ENCODE results near the gene SLK. TPM values are rescaled to one million over a fixed set of nuclear protein-coding genes. Genes with fewer than 3 reads are reported as not detected.

Gene SLK
- total and polyA plus RNA-seq, 4 donors = 16.0 to 50.2 (median 33.3) TPM

- Histone ChIP-seq H3K4me3 (ENCODE audit: low read length in 2 of 2) (no peak overlapping the region), H3K27ac (ENCODE audit: low read depth in 1 of 2, low read length in 2 of 2) (no peak overlapping the region), H3K36me3 (ENCODE audit: control insufficient read depth in 1 of 2, insufficient read depth in 2 of 2, low read length in 1 of 2) (no peaks in the 10 kb centered on the region), H3K27me3 (ENCODE audit: control insufficient read depth in 1 of 2, insufficient read depth in 2 of 2, low read length in 1 of 2) (no peaks in the 10 kb centered on the region), H3K9me3 (ENCODE audit: control insufficient read depth, low read length) (no peaks in the 10 kb centered on the region), H3K4me1 (ENCODE audit: control insufficient read depth in 1 of 2, insufficient read depth in 2 of 2, low read length in 2 of 2) (no peaks in the 10 kb centered on the region)
- ATAC-seq (ENCODE audit: low FRiP score) (no peak), DNase-seq (no peak)
- intact Hi-C loops (cut with DNase I) = no loop called here
- 79 to 84% methylated on average over 3 of the region's 3 CpGs for WGBS, 2 donors
Observed at GRCh38 chr10:103932971-103933370, 34.0 kb upstream of the SLK start.

DNA sequence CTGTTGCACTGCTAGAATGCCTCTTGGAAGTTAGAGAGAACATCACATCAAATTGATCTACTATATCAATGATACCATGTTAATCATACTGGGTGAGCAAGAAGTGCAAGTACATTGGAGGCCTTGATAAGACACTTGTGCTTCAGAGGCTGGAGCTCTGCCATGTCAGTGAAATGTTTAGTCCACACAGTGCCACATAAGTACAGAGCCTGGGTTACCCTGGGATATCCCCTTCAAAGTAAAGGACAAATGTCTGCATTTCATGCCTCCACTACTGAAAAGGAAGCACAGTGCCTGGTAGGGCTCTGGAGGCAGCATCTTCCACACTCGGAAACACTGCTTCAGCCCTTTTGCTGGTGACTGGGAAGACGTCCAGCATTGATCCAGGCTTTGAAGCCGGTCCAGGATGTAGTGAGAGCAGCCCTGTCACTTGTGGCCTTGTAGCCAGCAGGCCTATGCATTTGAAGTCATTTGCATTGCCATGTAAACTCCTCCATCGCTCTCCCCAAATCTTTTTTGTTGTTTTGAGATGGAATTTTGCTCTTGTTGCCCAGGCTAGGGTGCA is 33.3 kb upstream of the SLK start:
- no peaks in the 10 kb centered on the region for H3K36me3 ChIP-seq (ENCODE audit: control insufficient read depth in 1 of 2, insufficient read depth in 2 of 2, low read length in 1 of 2)
- H3K4me3 ChIP-seq (ENCODE audit: low read length in 2 of 2) = no peak overlapping the region
- ATAC-seq (ENCODE audit: low FRiP score) (no peak), DNase-seq (no peak)
- intact Hi-C loops (cut with DNase I) = no loop called here
- H3K27ac ChIP-seq (ENCODE audit: low read depth in 1 of 2, low read length in 2 of 2) = no peak overlapping the region
- H3K27me3 ChIP-seq (ENCODE audit: control insufficient read depth in 1 of 2, insufficient read depth in 2 of 2, low read length in 1 of 2) = no peaks in the 10 kb centered on the region
- no peaks in the 10 kb centered on the region for H3K4me1 ChIP-seq (ENCODE audit: control insufficient read depth in 1 of 2, insufficient read depth in 2 of 2, low read length in 2 of 2)
- H3K9me3 ChIP-seq (ENCODE audit: control insufficient read depth, low read length) = no peaks in the 10 kb centered on the region
- 65 to 66% methylated on average over 4 of the region's 4 CpGs for WGBS, 2 donors

GRCh38 chr10:103934308-103934707 is 32.6 kb upstream of the SLK start:
- H3K27ac ChIP-seq (ENCODE audit: low read depth in 1 of 2, low read length in 2 of 2) = no peak overlapping the region
- no peak overlapping the region for H3K4me3 ChIP-seq (ENCODE audit: low read length in 2 of 2)
- DNase-seq (no peak), ATAC-seq (ENCODE audit: low FRiP score) (no peak)
- whole genome bisulfite sequencing, 2 donors = 93 to 94% methylated on average over 6 of the region's 6 CpGs
- intact Hi-C loops (cut with DNase I) = no loop called here
- H3K27me3 ChIP-seq (ENCODE audit: control insufficient read depth in 1 of 2, insufficient read depth in 2 of 2, low read length in 1 of 2) = no peaks in the 10 kb centered on the region
- no peaks in the 10 kb centered on the region for H3K4me1 ChIP-seq (ENCODE audit: control insufficient read depth in 1 of 2, insufficient read depth in 2 of 2, low read length in 2 of 2)
- no peaks in the 10 kb centered on the region for H3K36me3 ChIP-seq (ENCODE audit: control insufficient read depth in 1 of 2, insufficient read depth in 2 of 2, low read length in 1 of 2)
- no peaks in the 10 kb centered on the region for H3K9me3 ChIP-seq (ENCODE audit: control insufficient read depth, low read length)

DNA sequence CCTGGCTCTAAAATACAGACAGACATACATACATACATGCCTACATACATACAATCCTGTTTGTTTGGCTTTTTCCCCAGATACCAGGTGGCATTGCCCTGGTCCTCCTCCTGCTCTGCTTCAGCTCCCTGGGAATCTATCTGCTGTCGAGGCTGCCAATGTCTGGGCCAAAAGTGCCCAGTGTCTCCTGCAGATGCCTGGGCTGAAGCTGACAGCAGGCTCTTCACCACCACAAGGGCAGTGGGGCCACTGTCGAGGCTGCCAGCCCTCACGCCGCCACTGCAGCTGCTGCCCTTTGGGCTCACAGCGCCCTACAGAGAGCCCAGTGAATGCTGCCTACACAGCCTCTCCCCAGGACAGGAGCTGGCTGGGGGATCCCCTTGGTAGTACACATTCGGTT is 30.9 kb upstream of the SLK start:
- Histone ChIP-seq H3K36me3 (ENCODE audit: control insufficient read depth in 1 of 2, insufficient read depth in 2 of 2, low read length in 1 of 2) (no peaks in the 10 kb centered on the region), H3K4me1 (ENCODE audit: control insufficient read depth in 1 of 2, insufficient read depth in 2 of 2, low read length in 2 of 2) (no peaks in the 10 kb centered on the region), H3K9me3 (ENCODE audit: control insufficient read depth, low read length) (no peaks in the 10 kb centered on the region), H3K27ac (ENCODE audit: low read depth in 1 of 2, low read length in 2 of 2) (no peak overlapping the region), H3K27me3 (ENCODE audit: control insufficient read depth in 1 of 2, insufficient read depth in 2 of 2, low read length in 1 of 2) (no peaks in the 10 kb centered on the region), H3K4me3 (ENCODE audit: low read length in 2 of 2) (no peak overlapping the region)
- ATAC-seq (ENCODE audit: low FRiP score) = no peak
- intact Hi-C loops (cut with DNase I) = no loop called here
- DNase-seq = no peak
- 44 to 49% methylated on average over 6 of the region's 6 CpGs for WGBS, 2 donors

DNA sequence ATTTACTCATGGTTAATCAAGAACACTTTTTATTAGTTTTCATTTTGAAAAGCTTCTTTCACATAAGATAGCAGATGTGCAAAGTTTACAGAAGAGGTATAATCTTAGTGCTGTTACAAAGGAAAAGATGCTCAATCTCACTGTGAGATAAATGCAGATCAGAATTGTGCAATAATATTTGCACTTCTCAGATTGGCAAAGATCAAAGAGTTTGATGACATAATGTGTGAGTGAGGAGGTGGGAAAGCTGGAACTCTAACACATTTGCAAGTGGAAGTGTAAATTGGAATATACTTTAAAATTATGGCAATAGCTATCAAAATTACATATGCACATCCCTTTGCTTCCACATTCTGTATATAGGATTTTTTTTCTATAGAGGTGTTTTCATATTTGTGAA is 27.4 kb upstream of the SLK start:
- Histone ChIP-seq H3K27me3 (ENCODE audit: control insufficient read depth in 1 of 2, insufficient read depth in 2 of 2, low read length in 1 of 2) (no peaks in the 10 kb centered on the region), H3K36me3 (ENCODE audit: control insufficient read depth in 1 of 2, insufficient read depth in 2 of 2, low read length in 1 of 2) (no peaks in the 10 kb centered on the region), H3K4me1 (ENCODE audit: control insufficient read depth in 1 of 2, insufficient read depth in 2 of 2, low read length in 2 of 2) (no peaks in the 10 kb centered on the region), H3K9me3 (ENCODE audit: control insufficient read depth, low read length) (no peaks in the 10 kb centered on the region), H3K27ac (ENCODE audit: low read depth in 1 of 2, low read length in 2 of 2) (no peak overlapping the region), H3K4me3 (ENCODE audit: low read length in 2 of 2) (no peak overlapping the region)
- DNase-seq (no peak), ATAC-seq (ENCODE audit: low FRiP score) (no peak)
- intact Hi-C loops (cut with DNase I) = no loop called here

- DNase-seq (no peak), ATAC-seq (ENCODE audit: low FRiP score) (no peak)
- no peaks in the 10 kb centered on the region for H3K27me3 ChIP-seq (ENCODE audit: control insufficient read depth in 1 of 2, insufficient read depth in 2 of 2, low read length in 1 of 2)
- no peaks in the 10 kb centered on the region for H3K4me1 ChIP-seq (ENCODE audit: control insufficient read depth in 1 of 2, insufficient read depth in 2 of 2, low read length in 2 of 2)
- WGBS, 2 donors = 53 to 71% methylated on average over 2 of the region's 2 CpGs
- no peaks in the 10 kb centered on the region for H3K36me3 ChIP-seq (ENCODE audit: control insufficient read depth in 1 of 2, insufficient read depth in 2 of 2, low read length in 1 of 2)
- intact Hi-C loops (cut with DNase I) = no loop called here
- H3K4me3 ChIP-seq (ENCODE audit: low read length in 2 of 2) = no peak overlapping the region
- no peak overlapping the region for H3K27ac ChIP-seq (ENCODE audit: low read depth in 1 of 2, low read length in 2 of 2)
- no peaks in the 10 kb centered on the region for H3K9me3 ChIP-seq (ENCODE audit: control insufficient read depth, low read length)
Observed at GRCh38 chr10:103941801-103942200, 25.1 kb upstream of the SLK start.

- ATAC-seq (ENCODE audit: low FRiP score) = no peak
- no peak overlapping the region for H3K4me3 ChIP-seq (ENCODE audit: low read length in 2 of 2)
Observed at GRCh38 chr10:103942866-103943265, 24.1 kb upstream of the SLK start.

DNA sequence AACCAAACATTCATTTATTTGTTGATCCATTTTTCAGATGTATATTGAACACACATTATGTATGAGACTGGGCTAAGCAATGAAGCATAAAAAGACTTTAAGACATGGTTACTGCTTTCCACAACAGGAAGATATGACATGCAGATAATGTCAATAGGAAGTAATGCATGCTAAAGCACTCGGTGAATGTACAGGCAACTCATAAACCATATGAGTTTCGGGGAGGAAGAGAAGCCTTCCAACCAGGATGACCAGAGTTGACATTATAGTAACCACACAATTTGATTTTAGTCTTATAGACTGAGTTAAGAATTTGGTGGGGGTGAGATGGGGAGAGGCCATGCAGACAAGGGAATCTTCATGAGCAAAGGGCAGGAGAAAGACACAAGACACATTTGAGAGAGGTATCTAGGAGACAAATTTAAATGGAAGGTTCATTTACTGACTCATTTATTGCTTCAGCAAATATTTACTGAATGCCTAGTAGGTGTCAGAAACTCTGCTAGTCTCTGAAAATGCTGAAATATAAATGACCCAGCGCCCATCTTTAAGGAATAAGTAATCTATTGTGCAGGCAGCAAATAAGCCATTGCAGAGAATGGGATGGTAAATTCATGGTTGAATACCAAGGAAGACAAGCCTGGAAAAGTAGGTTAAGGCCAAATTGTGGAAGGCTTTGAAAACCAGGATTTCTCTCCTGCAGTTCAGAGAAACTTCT is 19.0 kb upstream of the SLK start:
- 86 to 93% methylated on average over 3 of the region's 3 CpGs for WGBS, 2 donors
- DNase-seq (no peak), ATAC-seq (ENCODE audit: low FRiP score) (no peak)
- Histone ChIP-seq H3K4me1 (ENCODE audit: control insufficient read depth in 1 of 2, insufficient read depth in 2 of 2, low read length in 2 of 2) (no peaks in the 10 kb centered on the region), H3K27me3 (ENCODE audit: control insufficient read depth in 1 of 2, insufficient read depth in 2 of 2, low read length in 1 of 2) (no peaks in the 10 kb centered on the region), H3K4me3 (ENCODE audit: low read length in 2 of 2) (no peak overlapping the region), H3K27ac (ENCODE audit: low read depth in 1 of 2, low read length in 2 of 2) (no peak overlapping the region), H3K36me3 (ENCODE audit: control insufficient read depth in 1 of 2, insufficient read depth in 2 of 2, low read length in 1 of 2) (no peaks in the 10 kb centered on the region), H3K9me3 (ENCODE audit: control insufficient read depth, low read length) (no peaks in the 10 kb centered on the region)
- intact Hi-C loops (cut with DNase I) = no loop called here

More at GRCh38 chr10:103942866-103943265, 24.1 kb upstream of the SLK start:
- DNase-seq = no peak
- 52 to 55% methylated on average over 2 of the region's 2 CpGs for WGBS, 2 donors
- Histone ChIP-seq H3K27ac (ENCODE audit: low read depth in 1 of 2, low read length in 2 of 2) (no peak overlapping the region), H3K27me3 (ENCODE audit: control insufficient read depth in 1 of 2, insufficient read depth in 2 of 2, low read length in 1 of 2) (no peaks in the 10 kb centered on the region), H3K9me3 (ENCODE audit: control insufficient read depth, low read length) (no peaks in the 10 kb centered on the region), H3K4me1 (ENCODE audit: control insufficient read depth in 1 of 2, insufficient read depth in 2 of 2, low read length in 2 of 2) (no peaks in the 10 kb centered on the region), H3K36me3 (ENCODE audit: control insufficient read depth in 1 of 2, insufficient read depth in 2 of 2, low read length in 1 of 2) (no peaks in the 10 kb centered on the region)
- intact Hi-C loops (cut with DNase I) = no loop called here

DNA sequence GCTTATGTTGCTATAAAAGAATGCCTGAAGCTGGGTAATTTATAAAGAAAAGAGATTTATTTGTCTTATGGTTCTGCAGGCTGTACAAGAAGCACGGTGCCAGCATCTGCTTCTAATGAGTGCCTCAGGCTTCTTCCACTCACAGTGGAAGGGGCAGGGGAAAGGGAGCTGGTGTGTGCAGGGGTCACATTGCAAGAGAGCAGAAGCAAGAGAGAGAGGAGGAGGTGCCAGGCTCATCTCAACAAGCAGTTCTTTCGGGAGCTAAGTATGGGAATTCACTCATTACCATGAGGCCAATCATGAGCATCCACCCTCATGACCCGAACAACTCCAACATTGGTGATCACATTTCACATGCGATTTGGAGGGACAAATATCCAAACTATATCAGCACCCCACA is 17.2 kb upstream of the SLK start:
- 64 to 67% methylated on average over 4 of the region's 4 CpGs for WGBS, 2 donors
- DNase-seq (no peak), ATAC-seq (ENCODE audit: low FRiP score) (no peak)
- H3K27ac ChIP-seq (ENCODE audit: low read depth in 1 of 2, low read length in 2 of 2) = no peak overlapping the region
- intact Hi-C loops (cut with DNase I) = no loop called here
- no peaks in the 10 kb centered on the region for H3K9me3 ChIP-seq (ENCODE audit: control insufficient read depth, low read length)
- H3K36me3 ChIP-seq (ENCODE audit: control insufficient read depth in 1 of 2, insufficient read depth in 2 of 2, low read length in 1 of 2) = no peaks in the 10 kb centered on the region
- no peak overlapping the region for H3K4me3 ChIP-seq (ENCODE audit: low read length in 2 of 2)
- no peaks in the 10 kb centered on the region for H3K27me3 ChIP-seq (ENCODE audit: control insufficient read depth in 1 of 2, insufficient read depth in 2 of 2, low read length in 1 of 2)
- H3K4me1 ChIP-seq (ENCODE audit: control insufficient read depth in 1 of 2, insufficient read depth in 2 of 2, low read length in 2 of 2) = no peaks in the 10 kb centered on the region

Measured in aorta (tissue), 5 donors.